Right renal pelvis (tissue), 4 donors: ENCODE measurements around the gene CCDC141. TPM values are rescaled to one million over a fixed set of nuclear protein-coding genes. Genes with fewer than 3 reads are reported as not detected.

Experiments
- DNase-seq, 4 donors: peaks; one replicate each; pipeline ENCODE4 v3.0.0-alpha.2; 2013; ENCODE audit warnings: low read depth in 4 of 4, low spot score in 3 of 4, missing footprints in 1 of 4
- polyA plus RNA-seq, 4 donors: library from polyadenylated mRNA; unstranded; fragments of 120-200 nt; gene quantifications; one replicate each; pipeline ENCODE4 v1.2.1, GENCODE V29; 2013; ENCODE audit not compliant: insufficient read length in 4 of 4

Gene CCDC141
- polyA plus RNA-seq, 4 donors = 0.13 to 0.21 (median 0.15) TPM

DNA sequence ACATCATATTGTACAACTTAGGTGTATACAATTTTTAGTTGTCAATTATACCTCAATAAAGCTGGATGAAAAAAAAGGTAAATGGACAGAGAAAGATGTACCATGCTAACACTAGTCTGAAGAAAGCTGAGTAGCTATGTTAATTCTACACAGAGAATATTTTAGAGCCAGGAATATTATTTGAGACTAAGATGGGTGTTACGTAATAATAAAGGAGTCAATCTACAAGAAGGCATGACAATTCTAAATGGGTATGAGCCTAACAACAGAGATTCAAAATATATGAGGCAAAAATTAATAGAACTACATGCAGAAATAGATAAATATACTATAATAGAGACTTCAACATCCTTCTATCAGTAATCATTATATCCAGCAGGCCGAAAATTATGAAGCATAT lies 69.1 kb downstream of the CCDC141 start:
- DNase-seq = no peak

DNA sequence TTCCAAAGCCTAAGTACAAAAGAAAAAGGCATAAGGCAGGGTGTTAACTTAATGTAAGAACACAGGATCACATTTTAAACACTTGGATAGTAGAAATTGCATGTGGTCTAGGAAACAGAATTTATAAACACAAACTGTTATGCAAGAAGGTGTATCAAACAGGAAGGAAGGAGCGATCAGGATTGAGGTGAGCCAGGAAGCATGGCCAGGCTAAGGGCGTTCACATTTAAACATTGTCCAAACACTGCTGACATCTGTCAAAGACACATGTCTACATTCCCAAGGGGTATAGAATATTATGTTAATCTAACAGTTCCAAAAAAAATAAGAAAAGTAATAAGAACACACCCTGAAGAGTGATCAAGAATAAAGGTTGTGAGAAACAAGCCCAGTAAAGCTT lies 71.3 kb downstream of the CCDC141 start:
- no peak for DNase-seq

DNA sequence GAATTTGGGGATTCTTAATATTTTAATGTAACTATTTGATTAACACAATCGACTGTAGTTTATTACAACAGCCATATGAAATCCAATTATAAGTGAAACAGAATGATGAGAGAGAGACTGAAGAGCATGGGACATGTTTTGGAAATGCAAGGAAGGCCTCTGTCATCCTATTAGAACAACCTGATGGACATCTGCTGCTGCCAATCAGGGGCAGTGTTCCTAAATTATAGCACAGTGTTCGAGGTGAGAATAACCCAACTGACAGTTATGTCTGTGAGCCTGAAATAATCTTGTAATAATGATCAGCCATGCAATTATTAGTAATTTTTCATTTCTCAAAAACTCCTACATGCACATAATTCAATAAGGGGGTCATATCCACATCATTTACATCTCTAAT lies 73.6 kb downstream of the CCDC141 start:
- DNase-seq = no peak

GRCh38 chr2:178962805-178963433 lies 87.0 kb downstream of the CCDC141 start:
- DNase-seq = no peak

DNA sequence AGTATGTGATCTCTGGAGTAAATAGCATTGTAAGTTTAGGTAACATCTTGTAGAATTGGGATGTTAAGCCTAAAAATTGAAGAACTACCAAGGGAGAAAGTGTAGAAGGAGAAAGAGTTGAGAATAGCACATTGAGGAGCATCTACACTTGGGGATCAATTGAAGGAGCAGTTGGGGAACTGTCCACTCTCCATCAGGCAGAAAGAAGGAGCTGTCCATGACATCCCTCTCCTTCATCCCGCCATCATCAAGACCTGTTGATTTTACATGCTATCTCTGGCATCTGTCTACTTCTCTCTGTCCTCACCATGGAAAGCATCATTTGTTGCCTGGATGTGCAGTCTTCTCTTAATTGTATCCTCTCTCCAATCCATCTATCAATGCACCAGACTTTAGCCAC lies 87.8 kb downstream of the CCDC141 start:
- DNase-seq = no peak

DNA sequence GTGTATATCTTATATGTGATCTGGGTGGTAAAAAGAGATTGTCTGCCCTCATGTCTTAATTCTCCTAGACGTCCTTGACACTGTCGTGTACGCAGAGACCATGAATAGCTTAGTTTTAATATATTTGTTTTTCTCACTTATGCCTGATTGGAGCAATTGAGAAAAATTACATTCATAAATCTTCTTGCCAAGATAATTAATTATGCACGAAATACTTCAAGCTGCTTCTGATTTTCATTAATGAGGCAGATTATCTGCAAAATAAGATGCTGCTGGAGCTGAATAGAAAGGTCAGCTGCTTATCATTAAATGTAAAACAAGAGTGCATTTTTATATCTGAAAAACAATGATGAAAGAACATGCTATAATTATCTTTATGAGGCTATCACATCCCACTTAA lies 95.9 kb downstream of the CCDC141 start:
- DNase-seq = no peak

GRCh38 chr2:178951266-178952006 lies 98.5 kb downstream of the CCDC141 start:
- DNase-seq = no peak

DNA sequence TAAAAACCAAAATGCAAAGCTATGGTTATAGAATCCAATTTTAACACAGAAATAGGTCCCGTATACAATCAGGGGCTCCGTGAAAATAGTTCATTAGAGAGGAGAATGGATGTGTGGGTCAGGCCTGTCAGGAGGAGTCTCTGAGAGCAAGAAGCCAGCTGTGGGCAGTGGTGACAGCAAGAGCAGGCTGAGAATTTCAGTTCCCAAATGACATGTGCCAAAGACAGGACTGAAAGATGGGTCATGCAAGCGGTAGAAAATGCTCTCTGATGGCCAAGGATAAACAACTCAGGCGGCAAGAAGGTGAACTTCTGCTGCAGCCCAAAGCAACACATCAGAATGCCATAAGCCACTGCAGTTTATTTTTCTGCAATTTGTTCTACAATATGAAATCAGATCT lies 100.4 kb downstream of the CCDC141 start:
- no peak for DNase-seq

DNA sequence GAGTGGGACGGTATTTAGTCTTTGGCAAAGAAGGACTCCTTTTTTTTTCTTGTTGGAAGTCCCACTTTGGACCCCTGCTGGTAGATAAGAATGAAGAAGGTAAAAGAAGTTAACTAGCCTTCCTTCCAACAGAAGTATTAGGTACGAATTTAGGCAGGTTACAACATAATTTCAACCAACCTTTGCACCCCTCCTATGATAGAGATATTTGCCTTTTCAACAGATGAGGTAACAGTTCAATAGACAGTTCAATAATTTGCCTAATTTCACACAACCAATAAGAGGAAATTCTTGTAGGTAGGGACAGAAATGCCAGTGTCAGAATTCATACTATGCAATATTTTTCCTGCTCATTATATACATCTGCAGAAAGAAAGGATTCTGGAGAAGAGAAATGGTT lies 100.8 kb downstream of the CCDC141 start:
- no peak for DNase-seq

GRCh38 chr2:178947006-178947405 lies 102.9 kb downstream of the CCDC141 start:
- no peak for DNase-seq

GRCh38 chr2:178946494-178946893 lies 103.4 kb downstream of the CCDC141 start:
- DNase-seq = no peak

GRCh38 chr2:178943745-178944144 lies 106.2 kb downstream of the CCDC141 start:
- DNase-seq = no peak

DNA sequence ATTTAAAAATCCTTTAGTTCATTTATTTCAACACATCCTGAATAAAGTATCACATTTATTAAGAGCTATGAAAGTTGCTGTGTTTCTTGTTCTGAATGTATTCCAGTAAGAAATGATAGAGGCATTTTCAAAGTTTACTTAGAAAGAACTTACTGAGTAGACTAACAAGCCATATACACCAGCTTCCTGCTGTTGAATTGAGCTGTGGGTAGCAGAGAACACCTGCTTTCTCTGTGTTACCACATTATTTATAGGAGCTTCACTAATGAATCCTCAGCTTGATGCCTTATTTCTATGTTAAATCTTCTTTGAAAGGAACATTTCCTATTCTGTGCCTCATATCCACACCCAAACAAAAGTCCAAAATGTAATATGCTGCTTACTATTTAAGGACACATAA lies 115.4 kb downstream of the CCDC141 start:
- no peak for DNase-seq

DNA sequence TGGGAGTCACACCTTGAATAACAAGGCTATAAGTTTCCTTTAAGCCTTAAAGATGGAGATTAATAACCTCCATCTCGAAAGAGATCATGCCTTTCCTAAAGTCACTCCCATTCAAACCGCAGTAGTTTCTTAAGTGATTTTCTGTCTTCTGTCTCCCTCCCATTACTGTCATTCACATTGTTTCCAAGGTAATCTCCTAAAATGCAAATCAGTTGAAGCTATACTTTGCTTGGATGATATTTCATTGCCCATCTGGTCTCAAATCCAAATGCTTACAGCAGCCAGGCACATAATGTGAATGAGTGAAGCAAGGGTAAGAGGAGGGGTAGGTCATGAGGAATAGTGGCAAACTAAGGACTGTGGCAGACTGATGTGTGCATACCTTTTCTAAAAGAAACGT lies 116.4 kb downstream of the CCDC141 start:
- DNase-seq = no peak

GRCh38 chr2:178928077-178928476 lies 121.9 kb downstream of the CCDC141 start:
- DNase-seq = no peak

DNA sequence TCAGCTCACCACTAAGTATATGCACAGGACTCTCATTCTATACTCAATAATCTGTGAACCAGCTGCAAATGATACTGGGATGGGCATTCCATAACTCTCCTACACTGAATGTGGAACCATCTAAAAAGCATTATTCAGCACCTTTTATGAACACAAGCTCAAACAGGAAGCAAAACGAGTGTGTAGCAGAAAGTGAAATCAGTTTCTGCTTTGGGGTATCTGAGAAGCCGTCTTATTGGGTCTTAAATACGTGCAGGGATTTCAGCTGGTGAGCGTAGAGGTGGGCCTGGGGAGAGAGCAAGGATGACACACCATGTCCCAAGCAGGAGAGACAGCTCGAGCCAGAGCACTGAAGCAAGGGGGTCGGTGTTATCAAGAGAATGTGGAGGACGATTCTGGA lies 122.8 kb downstream of the CCDC141 start:
- DNase-seq = no peak

GRCh38 chr2:178924817-178925216 lies 125.1 kb downstream of the CCDC141 start:
- no peak for DNase-seq

DNA sequence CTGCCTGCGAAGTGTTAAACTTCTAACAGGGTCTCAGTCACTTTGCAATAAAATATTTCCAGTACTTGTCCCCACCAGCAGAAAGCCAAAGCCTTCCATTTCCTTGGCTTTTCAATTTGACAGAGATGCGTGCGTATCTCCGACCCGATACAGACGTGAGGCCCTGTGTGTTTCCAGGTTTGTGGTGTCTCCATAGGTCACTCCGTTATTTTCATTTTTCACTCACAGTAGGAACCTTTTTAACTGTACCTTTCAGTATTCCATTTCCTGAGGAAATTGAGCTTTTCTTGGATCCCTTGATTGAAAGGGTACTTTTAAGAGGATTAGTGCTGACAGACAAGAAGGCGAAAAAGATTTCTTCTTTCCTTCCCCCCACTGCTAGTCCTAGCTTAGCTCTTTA lies 126.4 kb downstream of the CCDC141 start:
- no peak for DNase-seq

DNA sequence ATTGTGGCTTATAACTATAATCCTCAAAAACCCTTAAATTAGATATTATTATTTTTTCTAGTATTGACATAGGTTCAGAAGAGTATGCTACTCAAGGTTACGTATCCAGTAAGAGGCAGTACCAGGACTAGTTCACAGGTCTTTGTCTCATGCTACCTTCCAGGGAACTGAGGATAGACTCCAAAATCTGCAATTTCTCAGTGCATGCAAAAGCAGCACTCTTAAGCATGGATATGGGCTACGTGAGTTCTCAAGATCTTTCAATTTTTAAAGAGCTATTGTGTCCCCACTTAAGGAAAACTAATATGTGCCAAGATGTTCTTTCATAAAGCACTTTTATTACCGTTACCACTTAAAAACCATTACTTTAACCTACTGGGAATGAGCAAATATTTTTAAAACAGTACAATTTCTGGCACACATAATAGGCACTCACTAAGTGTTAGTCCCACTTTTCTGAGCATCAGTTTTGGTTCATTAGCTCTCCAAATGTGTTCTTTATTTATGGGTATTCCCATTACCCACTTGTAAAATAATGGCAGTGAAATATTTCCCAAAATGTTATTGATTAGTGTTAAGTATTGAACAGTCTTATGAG lies 128.9 kb downstream of the CCDC141 start:
- DNase-seq = no peak

GRCh38 chr2:178917555-178917954 lies 132.4 kb downstream of the CCDC141 start:
- DNase-seq = no peak

DNA sequence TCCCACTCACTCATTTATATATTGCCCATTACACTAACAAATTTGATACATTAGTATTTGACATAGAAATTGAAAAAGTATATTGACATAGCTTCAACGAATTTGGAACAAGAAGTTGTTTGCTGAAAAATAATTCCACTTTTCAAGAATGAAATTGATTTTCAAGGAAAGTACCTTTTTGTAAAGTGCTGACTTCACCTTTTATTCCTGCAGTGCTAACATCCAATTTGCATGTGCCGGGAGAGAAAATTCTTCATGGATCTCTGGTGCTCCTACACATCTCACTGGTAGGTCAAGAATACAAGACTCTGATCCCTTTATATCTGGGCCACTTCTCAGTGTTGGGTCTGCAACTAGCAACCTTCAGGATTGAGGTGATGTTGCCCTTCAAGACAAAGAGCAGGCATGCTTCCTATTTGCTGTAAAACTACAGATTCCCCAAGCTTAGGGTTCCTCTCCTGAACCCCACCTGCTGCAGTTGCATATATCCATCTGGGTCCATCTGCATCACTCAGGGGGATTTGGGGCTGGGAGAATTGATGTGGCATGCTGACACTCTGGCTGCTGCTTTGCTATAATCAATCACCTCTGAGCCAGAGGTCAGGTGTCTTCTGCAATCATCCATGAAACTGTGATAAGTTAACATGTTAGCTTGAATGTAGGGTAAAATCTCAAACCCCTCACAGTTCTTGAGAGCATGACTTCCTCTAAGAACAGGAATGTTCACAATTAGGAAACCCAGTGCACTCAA lies 134.3 kb downstream of the CCDC141 start:
- no peak for DNase-seq
